HepG2 (cell line): Measurements from ENCODE around the gene POU2AF3.

Experiments
- MBNL3 ChIP-seq: fragments of 250-450 bp; sonication (Bioruptor Pico); conservative IDR thresholded peaks from 2 replicates; pipeline ENCODE4 v1.8.0; 2022; ENCODE audit warnings: mild to moderate bottlenecking, inconsistent platforms
- NFYB ChIP-seq: sonication (generic); formaldehyde crosslinking; IDR thresholded peaks from 2 replicates; pipeline ENCODE4 v1.4.0; 2020; ENCODE audit warnings: missing genetic modification reagents
- PHF8 ChIP-seq: sonication (generic); formaldehyde crosslinking; IDR thresholded peaks from 2 replicates; pipeline ENCODE4 v1.5.0; 2020; ENCODE audit warnings: missing genetic modification reagents
- SUZ12 ChIP-seq: fragments of 150-350 bp; IDR thresholded peaks from 2 replicates; pipeline ENCODE4 v1.6.1; 2014; ENCODE audit warnings: low read depth, low read length
- TCF7L2 ChIP-seq: IDR thresholded peaks from 2 replicates; pipeline ENCODE4 v1.6.1; 2011; ENCODE audit warnings: mild to moderate bottlenecking, low read depth, low read length, moderate library complexity
- ZKSCAN8 ChIP-seq: IDR thresholded peaks from 2 replicates; pipeline ENCODE4 v1.6.1; 2016; ENCODE audit warnings: borderline replicate concordance, missing genetic modification reagents, missing compliant biosample characterization
- ZNF614 ChIP-seq: IDR thresholded peaks from 2 replicates; pipeline ENCODE4 v1.6.1; 2018; ENCODE audit warnings: missing biosample characterization, missing genetic modification reagents, inconsistent platforms, borderline replicate concordance
- TF ChIP-seq, protein P1 (sequence below): sonication (generic); formaldehyde crosslinking; IDR thresholded peaks from 2 replicates; pipeline ENCODE4 v1.4.0; 2020; ENCODE audit warnings: missing genetic modification reagents
- TF ChIP-seq, protein P2 (sequence below): sonication (generic); formaldehyde crosslinking; IDR thresholded peaks from 2 replicates; pipeline ENCODE4 v1.5.0; 2020; ENCODE audit warnings: mild to moderate bottlenecking, missing genetic modification reagents, moderate library complexity
- TF ChIP-seq, protein P3 (sequence below): sonication (generic); formaldehyde crosslinking; IDR thresholded peaks from 2 replicates; pipeline ENCODE4 v1.8.0; 2022; ENCODE audit warnings: mild to moderate bottlenecking, missing genetic modification reagents, moderate library complexity
- TF ChIP-seq, protein P4 (sequence below): sonication (generic); formaldehyde crosslinking; IDR thresholded peaks from 2 replicates; pipeline ENCODE4 v1.4.0; 2020; ENCODE audit warnings: missing genetic modification reagents
- TF ChIP-seq, protein P5 (sequence below): sonication (generic); formaldehyde crosslinking; IDR thresholded peaks from 2 replicates; pipeline ENCODE4 v1.4.0; 2020; ENCODE audit warnings: mild to moderate bottlenecking, missing genetic modification reagents

DNA sequence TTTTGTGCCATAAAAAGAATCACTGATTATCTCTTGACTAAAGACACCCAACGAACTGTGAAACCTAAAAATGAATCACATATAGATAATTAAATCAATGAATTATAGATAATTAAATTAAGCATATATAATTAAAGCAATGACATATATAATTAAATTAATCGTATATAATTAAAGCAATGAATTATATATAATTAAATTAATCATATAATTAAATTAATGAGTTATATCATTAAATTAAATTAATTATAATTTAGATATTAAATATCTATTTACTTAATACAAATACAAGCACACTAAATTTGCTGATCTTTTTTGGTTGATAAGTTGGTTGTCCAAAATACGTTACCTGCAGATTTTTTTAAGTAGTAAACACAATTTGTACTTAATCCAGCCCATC lies 49.8 kb downstream of the POU2AF3 start:
- TF ChIP-seq NFYB (CRISPR knock-in tag), result no peak
- no peak for TF ChIP-seq ZNF614 (CRISPR knock-in tag)
- TF ChIP-seq, protein P1, sequence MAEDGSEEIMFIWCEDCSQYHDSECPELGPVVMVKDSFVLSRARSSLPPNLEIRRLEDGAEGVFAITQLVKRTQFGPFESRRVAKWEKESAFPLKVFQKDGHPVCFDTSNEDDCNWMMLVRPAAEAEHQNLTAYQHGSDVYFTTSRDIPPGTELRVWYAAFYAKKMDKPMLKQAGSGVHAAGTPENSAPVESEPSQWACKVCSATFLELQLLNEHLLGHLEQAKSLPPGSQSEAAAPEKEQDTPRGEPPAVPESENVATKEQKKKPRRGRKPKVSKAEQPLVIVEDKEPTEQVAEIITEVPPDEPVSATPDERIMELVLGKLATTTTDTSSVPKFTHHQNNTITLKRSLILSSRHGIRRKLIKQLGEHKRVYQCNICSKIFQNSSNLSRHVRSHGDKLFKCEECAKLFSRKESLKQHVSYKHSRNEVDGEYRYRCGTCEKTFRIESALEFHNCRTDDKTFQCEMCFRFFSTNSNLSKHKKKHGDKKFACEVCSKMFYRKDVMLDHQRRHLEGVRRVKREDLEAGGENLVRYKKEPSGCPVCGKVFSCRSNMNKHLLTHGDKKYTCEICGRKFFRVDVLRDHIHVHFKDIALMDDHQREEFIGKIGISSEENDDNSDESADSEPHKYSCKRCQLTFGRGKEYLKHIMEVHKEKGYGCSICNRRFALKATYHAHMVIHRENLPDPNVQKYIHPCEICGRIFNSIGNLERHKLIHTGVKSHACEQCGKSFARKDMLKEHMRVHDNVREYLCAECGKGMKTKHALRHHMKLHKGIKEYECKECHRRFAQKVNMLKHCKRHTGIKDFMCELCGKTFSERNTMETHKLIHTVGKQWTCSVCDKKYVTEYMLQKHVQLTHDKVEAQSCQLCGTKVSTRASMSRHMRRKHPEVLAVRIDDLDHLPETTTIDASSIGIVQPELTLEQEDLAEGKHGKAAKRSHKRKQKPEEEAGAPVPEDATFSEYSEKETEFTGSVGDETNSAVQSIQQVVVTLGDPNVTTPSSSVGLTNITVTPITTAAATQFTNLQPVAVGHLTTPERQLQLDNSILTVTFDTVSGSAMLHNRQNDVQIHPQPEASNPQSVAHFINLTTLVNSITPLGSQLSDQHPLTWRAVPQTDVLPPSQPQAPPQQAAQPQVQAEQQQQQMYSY (CRISPR knock-in tag), result no peak
- TF ChIP-seq TCF7L2, result no peak
- TF ChIP-seq, protein P2, sequence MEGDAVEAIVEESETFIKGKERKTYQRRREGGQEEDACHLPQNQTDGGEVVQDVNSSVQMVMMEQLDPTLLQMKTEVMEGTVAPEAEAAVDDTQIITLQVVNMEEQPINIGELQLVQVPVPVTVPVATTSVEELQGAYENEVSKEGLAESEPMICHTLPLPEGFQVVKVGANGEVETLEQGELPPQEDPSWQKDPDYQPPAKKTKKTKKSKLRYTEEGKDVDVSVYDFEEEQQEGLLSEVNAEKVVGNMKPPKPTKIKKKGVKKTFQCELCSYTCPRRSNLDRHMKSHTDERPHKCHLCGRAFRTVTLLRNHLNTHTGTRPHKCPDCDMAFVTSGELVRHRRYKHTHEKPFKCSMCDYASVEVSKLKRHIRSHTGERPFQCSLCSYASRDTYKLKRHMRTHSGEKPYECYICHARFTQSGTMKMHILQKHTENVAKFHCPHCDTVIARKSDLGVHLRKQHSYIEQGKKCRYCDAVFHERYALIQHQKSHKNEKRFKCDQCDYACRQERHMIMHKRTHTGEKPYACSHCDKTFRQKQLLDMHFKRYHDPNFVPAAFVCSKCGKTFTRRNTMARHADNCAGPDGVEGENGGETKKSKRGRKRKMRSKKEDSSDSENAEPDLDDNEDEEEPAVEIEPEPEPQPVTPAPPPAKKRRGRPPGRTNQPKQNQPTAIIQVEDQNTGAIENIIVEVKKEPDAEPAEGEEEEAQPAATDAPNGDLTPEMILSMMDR (CRISPR knock-in tag), result no peak
- no peak for TF ChIP-seq SUZ12
- TF ChIP-seq MBNL3, result no peak
- no peak for TF ChIP-seq ZKSCAN8
- TF ChIP-seq PHF8 (CRISPR knock-in tag), result no peak
- TF ChIP-seq, protein P3, sequence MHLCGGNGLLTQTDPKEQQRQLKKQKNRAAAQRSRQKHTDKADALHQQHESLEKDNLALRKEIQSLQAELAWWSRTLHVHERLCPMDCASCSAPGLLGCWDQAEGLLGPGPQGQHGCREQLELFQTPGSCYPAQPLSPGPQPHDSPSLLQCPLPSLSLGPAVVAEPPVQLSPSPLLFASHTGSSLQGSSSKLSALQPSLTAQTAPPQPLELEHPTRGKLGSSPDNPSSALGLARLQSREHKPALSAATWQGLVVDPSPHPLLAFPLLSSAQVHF (CRISPR knock-in tag), result no peak
- TF ChIP-seq, protein P4, sequence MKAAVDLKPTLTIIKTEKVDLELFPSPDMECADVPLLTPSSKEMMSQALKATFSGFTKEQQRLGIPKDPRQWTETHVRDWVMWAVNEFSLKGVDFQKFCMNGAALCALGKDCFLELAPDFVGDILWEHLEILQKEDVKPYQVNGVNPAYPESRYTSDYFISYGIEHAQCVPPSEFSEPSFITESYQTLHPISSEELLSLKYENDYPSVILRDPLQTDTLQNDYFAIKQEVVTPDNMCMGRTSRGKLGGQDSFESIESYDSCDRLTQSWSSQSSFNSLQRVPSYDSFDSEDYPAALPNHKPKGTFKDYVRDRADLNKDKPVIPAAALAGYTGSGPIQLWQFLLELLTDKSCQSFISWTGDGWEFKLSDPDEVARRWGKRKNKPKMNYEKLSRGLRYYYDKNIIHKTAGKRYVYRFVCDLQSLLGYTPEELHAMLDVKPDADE, result no peak
- TF ChIP-seq, protein P5, sequence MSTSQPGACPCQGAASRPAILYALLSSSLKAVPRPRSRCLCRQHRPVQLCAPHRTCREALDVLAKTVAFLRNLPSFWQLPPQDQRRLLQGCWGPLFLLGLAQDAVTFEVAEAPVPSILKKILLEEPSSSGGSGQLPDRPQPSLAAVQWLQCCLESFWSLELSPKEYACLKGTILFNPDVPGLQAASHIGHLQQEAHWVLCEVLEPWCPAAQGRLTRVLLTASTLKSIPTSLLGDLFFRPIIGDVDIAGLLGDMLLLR, result no peak
